H1 (cell line): ENCODE measurements around the gene KRTAP10-7. TPM values are rescaled to one million over a fixed set of nuclear protein-coding genes. Genes with fewer than 3 reads are reported as not detected.

Experiments used
- CTCF ChIA-PET: fragments of 300-600 bp; sonication (Branson Sonifier 250); formaldehyde crosslinking; loops from one replicate; lab custom pipeline; 2021; ENCODE audit not compliant: partially characterized antibody; lab: Charles Lee
- POLR2A ChIA-PET: fragments of 300-600 bp; sonication (Branson Sonifier 250); formaldehyde crosslinking; loops from one replicate; lab custom pipeline; 2021; ENCODE audit warnings: inconsistent platforms; ENCODE audit not compliant: partially characterized antibody; lab: Charles Lee
- DNase-seq, 2 experiments: peaks; one replicate each; pipeline versions ENCODE4 v3.0.0 to v3.0.0-alpha.2; 2010 to 2022; ENCODE audit warnings: low spot score in 2 of 2, low read depth in 1 of 2, mixed read lengths in 1 of 2
- FAIRE-seq: peaks from 2 replicates; lab custom pipeline; 2011; peaks lifted over from hg19 to GRCh38; lab: Jason Lieb, UNC
- H2AFZ ChIP-seq: 2 replicates; pipeline ENCODE4 v1.8.1; 2012; ENCODE audit warnings: low read length, inconsistent platforms
- H2AK5ac ChIP-seq: 2 replicates; pipeline ENCODE4 v1.6.1; 2013; ENCODE audit warnings: low read depth, low read length
- H2BK120ac ChIP-seq: replicated peaks from 2 replicates; pipeline ENCODE3; 2013; ENCODE audit warnings: low read depth, low read length, inconsistent platforms
- H2BK12ac ChIP-seq: 2 replicates; pipeline ENCODE4 v1.6.1; 2013; ENCODE audit warnings: low read depth, low read length
- H2BK15ac ChIP-seq: 2 replicates; pipeline ENCODE4 v1.6.1; 2013; ENCODE audit warnings: low read length
- H2BK20ac ChIP-seq: 2 replicates; pipeline ENCODE4 v1.6.1; 2013; ENCODE audit warnings: low read length
- H2BK5ac ChIP-seq: 2 replicates; pipeline ENCODE4 v1.6.1; 2013; ENCODE audit warnings: low read depth, low read length
- H3K14ac ChIP-seq: 2 replicates; pipeline ENCODE4 v1.6.1; 2013; ENCODE audit warnings: inconsistent platforms; ENCODE audit not compliant: insufficient read length
- H3K18ac ChIP-seq: 2 replicates; pipeline ENCODE4 v1.6.1; 2013; ENCODE audit warnings: low read length; ENCODE audit errors: extremely low read depth
- H3K23ac ChIP-seq: 2 replicates; pipeline ENCODE4 v1.6.1; 2013; ENCODE audit warnings: inconsistent platforms; ENCODE audit not compliant: insufficient read length
- H3K23me2 ChIP-seq: 2 replicates; pipeline ENCODE4 v1.6.1; 2013; ENCODE audit warnings: low read depth, low read length
- H3K27ac ChIP-seq: 2 replicates; pipeline ENCODE4 v1.6.1; 2011; ENCODE audit warnings: low read depth, low read length, inconsistent platforms
- H3K27me3 ChIP-seq, 4 experiments: replicated peaks in 1 of 4; 1 replicate in 1 of 4; 2 replicates in 3 of 4; pipeline versions ENCODE4 v1.6.1 to v1.8.1; 2011 to 2013; ENCODE audit warnings: low read length in 3 of 4, mild to moderate bottlenecking in 3 of 4, inconsistent platforms in 2 of 4, mixed read lengths in 2 of 4, moderate library complexity in 1 of 4; ENCODE audit not compliant: control insufficient read depth in 3 of 4, insufficient read depth in 3 of 4; ENCODE audit errors: extremely low read depth in 1 of 4
- H3K36me3 ChIP-seq, 4 experiments: 2 replicates each; pipeline versions ENCODE4 v1.6.1 to v1.8.1; 2011 to 2013; ENCODE audit warnings: mild to moderate bottlenecking in 4 of 4, low read length in 3 of 4, moderate library complexity in 2 of 4, control low read depth in 1 of 4, inconsistent platforms in 1 of 4; ENCODE audit not compliant: insufficient read depth in 4 of 4, control insufficient read depth in 2 of 4
- H3K4ac ChIP-seq: replicated peaks from 2 replicates; pipeline ENCODE3; 2013; ENCODE audit warnings: low read length, low read depth, mixed read lengths, inconsistent platforms; ENCODE audit not compliant: insufficient read length
- H3K4me1 ChIP-seq, 4 experiments: replicated peaks in 1 of 4; 1 replicate in 1 of 4; 2 replicates in 3 of 4; pipeline versions ENCODE4 v1.6.1 to v1.8.1; 2011 to 2013; ENCODE audit warnings: low read length in 3 of 4, inconsistent platforms in 2 of 4, mixed read lengths in 1 of 4; ENCODE audit not compliant: insufficient read depth in 4 of 4, control insufficient read depth in 3 of 4
- H3K4me2 ChIP-seq, 2 experiments: 2 replicates each; pipeline versions ENCODE4 v1.6.1 to v1.8.1; 2011 to 2013; ENCODE audit warnings: low read depth in 2 of 2, low read length in 2 of 2, control low read depth in 1 of 2, inconsistent platforms in 1 of 2, mild to moderate bottlenecking in 1 of 2; ENCODE audit not compliant: insufficient read depth in 1 of 2
- H3K4me3 ChIP-seq, 4 experiments: fragments of 200-600, 300-600 bp in 1 of 4; sonication (generic), shearing (Covaris generic), sonication (Bioruptor Twin) in 1 of 4; 2 replicates each; pipeline versions ENCODE4 v1.5.1 to v1.8.1; 2011 to 2016; ENCODE audit warnings: low read length in 4 of 4, low read depth in 3 of 4, control low read depth in 2 of 4, inconsistent platforms in 2 of 4, mild to moderate bottlenecking in 2 of 4, mixed read lengths in 1 of 4, moderate library complexity in 1 of 4; ENCODE audit not compliant: insufficient read depth in 2 of 4; ENCODE audit errors: extremely low read depth in 1 of 4
- H3K56ac ChIP-seq: replicated peaks from 2 replicates; pipeline ENCODE3; 2013; ENCODE audit warnings: low read depth, mild to moderate bottlenecking, mixed read lengths, low read length, inconsistent platforms; ENCODE audit not compliant: insufficient read length
- H3K79me1 ChIP-seq: 2 replicates; pipeline ENCODE4 v1.6.1; 2013; ENCODE audit warnings: low read depth, low read length, control low read depth
- H3K79me2 ChIP-seq, 2 experiments: 2 replicates each; pipeline versions ENCODE4 v1.6.1 to v1.8.1; 2012 to 2013; ENCODE audit warnings: low read length in 2 of 2, mild to moderate bottlenecking in 2 of 2, inconsistent platforms in 1 of 2; ENCODE audit not compliant: insufficient read depth in 2 of 2, control insufficient read depth in 1 of 2
- H3K9ac ChIP-seq, 4 experiments: replicated peaks in 1 of 4; 1 replicate in 1 of 4; 2 replicates in 3 of 4; pipeline versions ENCODE4 v1.6.1 to v1.8.1; 2011 to 2013; ENCODE audit warnings: low read depth in 3 of 4, low read length in 3 of 4, control low read depth in 2 of 4, mild to moderate bottlenecking in 2 of 4, moderate library complexity in 2 of 4, inconsistent platforms in 1 of 4; ENCODE audit errors: extremely low read depth in 1 of 4
- H3K9me3 ChIP-seq, 2 experiments: 2 replicates each; pipeline versions ENCODE4 v1.6.1 to v1.8.1; 2012 to 2013; ENCODE audit warnings: mild to moderate bottlenecking in 2 of 2, moderate library complexity in 2 of 2, control low read depth in 1 of 2, inconsistent platforms in 1 of 2, low read depth in 1 of 2, low read length in 1 of 2, mixed read lengths in 1 of 2; ENCODE audit not compliant: insufficient read depth in 2 of 2
- H4K20me1 ChIP-seq, 2 experiments: replicated peaks in 1 of 2; 2 replicates each; pipeline versions ENCODE3 to v1.8.1; 2011 to 2013; ENCODE audit warnings: inconsistent platforms in 2 of 2, low read length in 2 of 2, mild to moderate bottlenecking in 1 of 2; ENCODE audit not compliant: insufficient read depth in 2 of 2, control insufficient read depth in 1 of 2
- H4K5ac ChIP-seq: 2 replicates; pipeline ENCODE4 v1.6.1; 2013; ENCODE audit warnings: low read length, low read depth, mixed read lengths, inconsistent platforms; ENCODE audit not compliant: insufficient read length
- H4K8ac ChIP-seq: 2 replicates; pipeline ENCODE4 v1.8.0; 2013; ENCODE audit warnings: mild to moderate bottlenecking, moderate library complexity, low read length, inconsistent platforms; ENCODE audit not compliant: insufficient read depth; ENCODE audit errors: extremely low read depth
- H4K91ac ChIP-seq: replicated peaks from 2 replicates; pipeline ENCODE3; 2013; ENCODE audit warnings: low read length, mixed read lengths, inconsistent platforms; ENCODE audit not compliant: insufficient read length
- ASH2L ChIP-seq: fragments of 200-600, 300-600 bp; sonication (generic); IDR thresholded peaks from one replicate; pipeline ENCODE4 v1.7.1; 2017; ENCODE audit warnings: low read length
- CHD1 ChIP-seq: IDR thresholded peaks from 2 replicates; pipeline ENCODE4 v1.6.1; 2012; ENCODE audit warnings: low read depth, low read length, improper control_type of control experiment
- JUND ChIP-seq: IDR thresholded peaks from 2 replicates; pipeline ENCODE4 v1.6.1; 2011; ENCODE audit warnings: mild to moderate bottlenecking, improper control_type of control experiment, low read length
- POU5F1 ChIP-seq: IDR thresholded peaks from 2 replicates; pipeline ENCODE4 v1.6.1; 2011; ENCODE audit warnings: low read depth, mild to moderate bottlenecking, low read length, moderate library complexity
- RFX5 ChIP-seq: IDR thresholded peaks from 2 replicates; pipeline ENCODE4 v1.6.1; 2011; ENCODE audit warnings: low read depth, low read length, improper control_type of control experiment, borderline replicate concordance
- SIN3A ChIP-seq, 2 experiments: IDR thresholded peaks in 1 of 2; conservative IDR thresholded peaks in 1 of 2; 2 replicates each; pipeline ENCODE4 v1.6.1; 2011 to 2012; ENCODE audit warnings: low read length in 2 of 2, improper control_type of control experiment in 1 of 2, low read depth in 1 of 2, mild to moderate bottlenecking in 1 of 2
- SP1 ChIP-seq: IDR thresholded peaks from 2 replicates; pipeline ENCODE4 v1.6.1; 2011; ENCODE audit warnings: low read depth, low read length
- TAF7 ChIP-seq: optimal IDR thresholded peaks from 2 replicates; pipeline ENCODE3; 2011; ENCODE audit warnings: low read depth, mild to moderate bottlenecking, inconsistent platforms, low read length, moderate library complexity, borderline replicate concordance
- WGBS, 2 experiments: shearing (Covaris generic) in 1 of 2; methylation state at CpG; one replicate each; pipeline versions ENCODE4 v1.1.6 to v1.1.7; 2013 to 2015; ENCODE audit warnings: low lambda C conversion rate in 2 of 2, mixed read lengths in 2 of 2, inconsistent platforms in 1 of 2, low coverage in 1 of 2, missing lambda C conversion rate in 1 of 2; ENCODE audit not compliant: insufficient replicate concordance in 2 of 2, insufficient coverage in 1 of 2, insufficient read length in 1 of 2; ENCODE audit errors: extremely low coverage in 1 of 2, missing lambda C conversion rate in 1 of 2; 5-methylcytosine and 5-hydroxymethylcytosine counted together
- polyA plus RNA-seq, 7 experiments: library from polyadenylated mRNA; depleted of rRNA in 3 of 7; stranded (reverse) in 5 of 7; unstranded in 2 of 7; fragments of >200 nt in 5 of 7; fragments of 200-250 nt in 2 of 7; gene quantifications; 1 replicate in 5 of 7; 2 replicates in 1 of 7; 4 replicates in 1 of 7; pipeline versions ENCODE4 v1.2.1 to v1.2.3, GENCODE V29; 2011 to 2013; ENCODE audit warnings: missing spikeins in 2 of 7, mixed read lengths in 2 of 7
- total RNA-seq: library from RNA; stranded (reverse); fragmentation: NEBNext Ultra II Directional; extraction: Animal tissue kit (Norgen Biotek cat#: 25700); gene quantifications from 2 replicates; pipeline ENCODE4 v1.2.1, GENCODE V29; 2021
- TF ChIP-seq, protein P1 (sequence below): IDR thresholded peaks from 2 replicates; pipeline ENCODE4 v1.6.1; 2012; ENCODE audit warnings: inconsistent platforms

KRTAP10-7 gene
- total and polyA plus RNA-seq, 2 of the 8 experiments (the other 6 are each of a cell fraction or from before 2014, with no cell fraction given): not detected

DNA sequence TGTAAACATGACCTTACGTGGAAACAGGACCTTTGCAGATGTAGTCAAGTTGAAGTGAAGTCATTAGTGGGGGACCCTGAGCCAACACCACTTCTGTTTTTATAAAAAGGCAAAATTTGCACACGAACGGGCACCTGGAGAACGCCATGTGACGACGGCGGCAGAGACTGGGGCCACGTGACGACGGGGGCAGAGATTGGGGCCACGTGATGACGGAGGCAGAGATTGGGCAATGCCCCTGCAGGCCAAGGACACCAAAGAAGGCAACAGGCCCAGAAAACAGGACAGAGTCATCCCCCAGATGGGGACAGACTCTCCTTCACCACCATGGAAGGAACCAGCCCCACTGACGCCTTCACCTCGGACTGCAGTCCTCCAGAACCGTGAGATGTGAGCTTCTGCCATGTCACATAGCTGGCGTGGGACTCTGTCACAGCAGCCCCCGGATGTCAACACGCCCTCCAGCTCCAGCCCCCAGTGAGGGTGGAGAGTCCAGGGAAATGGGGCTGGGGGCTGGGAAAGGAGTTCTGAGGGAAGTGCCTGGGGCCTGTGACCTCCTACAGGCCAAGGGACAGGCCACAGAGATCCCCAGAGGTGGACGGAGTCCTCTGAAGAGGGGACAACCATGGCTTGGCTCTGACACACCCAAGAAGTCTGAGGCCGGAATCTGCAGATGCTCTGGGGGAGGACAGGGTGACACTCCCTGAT lies 50.0 kb downstream of the KRTAP10-7 start:
- Histone ChIP-seq H4K91ac (peak overlapping the region; percentile 39), H2BK120ac (no peak overlapping the region), H2BK12ac (no peak overlapping the region), H3K23me2 (no peaks in the 10 kb centered on the region), H3K14ac (no peak overlapping the region), H3K56ac (no peak overlapping the region), H3K36me3 (no peaks in the 10 kb centered on the region), H2BK20ac (no peak overlapping the region), H3K18ac (no peak overlapping the region), H3K23ac (no peak overlapping the region), H3K27ac (no peak overlapping the region), H3K4ac (no peak overlapping the region), H4K5ac (no peak overlapping the region), H3K9ac (no peak overlapping the region), H3K79me1 (no peaks in the 10 kb centered on the region; the same call in 1 of the 2 replicates), H3K4me3 (no peak overlapping the region), H2BK5ac (no peak overlapping the region), H4K8ac (no peak overlapping the region), H2BK15ac (no peak overlapping the region), H4K20me1 (no peaks in the 10 kb centered on the region), H3K9me3 (no peaks in the 10 kb centered on the region; a peak in 1 of 4 replicates), H3K4me1 (peaks cover 0 to 14% (median 4%) of the 10 kb centered on the region in 4 experiments; a peak in 3 of 7 replicates), H3K79me2 (no peaks in the 10 kb centered on the region), H3K4me2 (no peak overlapping the region), H2AFZ (no peak overlapping the region), H2AK5ac (no peak overlapping the region), H3K27me3 (peaks cover 0 to 2% (median 0%) of the 10 kb centered on the region in 4 experiments; a peak in 1 of 7 replicates)
- DNase-seq (no peak), FAIRE-seq (no peak)
- TF ChIP-seq SP1 (no peak), SIN3A (conservative IDR thresholded peaks at IDR 0.05 in 1 of 2, IDR thresholded peaks at IDR 0.05 in 1 of 2; ENCODE audit: low read depth in 1 of 2, low read length in 2 of 2) (no peak), ASH2L (no peak), TAF7 (no peak), POU5F1 (no peak), CHD1 (no peak), JUND (no peak), RFX5 (no peak)
- TF ChIP-seq, protein P1, sequence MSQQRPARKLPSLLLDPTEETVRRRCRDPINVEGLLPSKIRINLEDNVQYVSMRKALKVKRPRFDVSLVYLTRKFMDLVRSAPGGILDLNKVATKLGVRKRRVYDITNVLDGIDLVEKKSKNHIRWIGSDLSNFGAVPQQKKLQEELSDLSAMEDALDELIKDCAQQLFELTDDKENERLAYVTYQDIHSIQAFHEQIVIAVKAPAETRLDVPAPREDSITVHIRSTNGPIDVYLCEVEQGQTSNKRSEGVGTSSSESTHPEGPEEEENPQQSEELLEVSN: no peak
- 89% methylated on average over 20 of the region's 20 CpGs; no CpG with 5 or more reads in 1 of the 2 experiments for WGBS, 2 experiments
- ChIA-PET CTCF (interaction anchor here (0.6 to 1.6 kb wide), 3 partner anchors 14 to 360 kb away, joined by 3 to 4 read pairs (median 3); no protein-coding TSS in a partner anchor), POLR2A (no interaction called here)
